Measurements from ENCODE around the gene FURIN.

The FURIN gene

GRCh38 chr15:90871716-90872485 lies 3.5 kb downstream of the FURIN start:
- TF ChIP-seq CTCF (IDR thresholded peaks at IDR 0.05) (no peak), ZFX (IDR thresholded peaks at IDR 0.05; ENCODE audit: borderline replicate concordance) (no peak)
- H3K27ac ChIP-seq: peak overlapping the region; percentile 78

- no peak for TF ChIP-seq CTCF (IDR thresholded peaks at IDR 0.05)
- no peak for TF ChIP-seq ZFX (IDR thresholded peaks at IDR 0.05; ENCODE audit: borderline replicate concordance)
- H3K27ac ChIP-seq: peak overlapping the region; percentile 78
Measured at GRCh38 chr15:90872486-90873184, 4.2 kb downstream of the FURIN start.

- H3K27ac ChIP-seq: peak overlapping the region; percentile 78
- TF ChIP-seq CTCF (IDR thresholded peaks at IDR 0.05) (no peak), ZFX (IDR thresholded peaks at IDR 0.05; ENCODE audit: borderline replicate concordance) (no peak)
Measured at GRCh38 chr15:90873488-90873997, 5.2 kb downstream of the FURIN start.

GRCh38 chr15:90873998-90874605 lies 5.7 kb downstream of the FURIN start:
- TF ChIP-seq CTCF (IDR thresholded peaks at IDR 0.05): no peak
- no peak for TF ChIP-seq ZFX (IDR thresholded peaks at IDR 0.05; ENCODE audit: borderline replicate concordance)
- peak overlapping the region; percentile 78 for H3K27ac ChIP-seq

GRCh38 chr15:90874986-90875385 lies 6.6 kb downstream of the FURIN start:
- peak overlapping the region; percentile 78; the same call in 1 of the 2 replicates for H3K27ac ChIP-seq

GRCh38 chr15:90875549-90875981 lies 7.2 kb downstream of the FURIN start:
- no peak overlapping the region for H3K27ac ChIP-seq
- no peak for TF ChIP-seq ZFX (IDR thresholded peaks at IDR 0.05; ENCODE audit: borderline replicate concordance)
- no peak for TF ChIP-seq CTCF (IDR thresholded peaks at IDR 0.05)

- H3K27ac ChIP-seq: no peak overlapping the region
- TF ChIP-seq ZFX (IDR thresholded peaks at IDR 0.05; ENCODE audit: borderline replicate concordance) (no peak), CTCF (IDR thresholded peaks at IDR 0.05) (no peak)
Measured at GRCh38 chr15:90876046-90876445, 7.7 kb downstream of the FURIN start.
